Pancreas (tissue), 10 donors: ENCODE measurements around the gene GPR155. TPM values are rescaled to one million over a fixed set of nuclear protein-coding genes. Genes with fewer than 3 reads are reported as not detected.

ENCODE experiments used
- ATAC-seq, 4 donors: fragments of 200-7000 bp; cut with Tn5 transposase; one replicate each; pipeline versions ENCODE4 v1.8.0 to v1.9.1; 2020; ENCODE audit warnings: mild to moderate bottlenecking in 4 of 4, moderate library complexity in 4 of 4
- DNase-seq, 6 donors: peaks; one replicate each; pipeline ENCODE4 v3.0.0-alpha.2; 2020
- FAIRE-seq: peaks from 2 replicates; lab custom pipeline; 2012; peaks lifted over from hg19 to GRCh38; lab: Jason Lieb, UNC
- H3K27ac ChIP-seq, 4 donors: fragments of 200-600 bp; sonication (generic); 1 replicate in 3 of 4; 2 replicates in 1 of 4; pipeline versions ENCODE4 v1.5.0 to v1.8.0; 2020
- H3K27me3 ChIP-seq, 4 donors: fragments of 200-600 bp; one replicate each; pipeline ENCODE4 v1.8.0; 2021
- H3K36me3 ChIP-seq, 3 donors: fragments of 200-600 bp; sonication (generic) in 1 of 3; one replicate each; pipeline versions ENCODE4 v1.5.0 to v1.8.0; 2020 to 2021
- H3K4me1 ChIP-seq, 3 donors: fragments of 200-600 bp; one replicate each; pipeline ENCODE4 v1.8.0; 2021
- H3K4me3 ChIP-seq, 4 donors: fragments of 200-600 bp; sonication (generic) in 2 of 4; one replicate each; pipeline versions ENCODE4 v1.5.0 to v1.8.0; 2020 to 2021
- H3K9me3 ChIP-seq, 4 donors: fragments of 200-600 bp; one replicate each; pipeline ENCODE4 v1.8.0; 2021
- CTCF ChIP-seq, 4 donors: fragments of 200-600 bp; sonication (generic) in 3 of 4; IDR thresholded peaks; one replicate each; pipeline versions ENCODE4 v1.5.0 to v1.8.0; 2021; ENCODE audit warnings: antibody characterized with exemption in 4 of 4
- WGBS, 2 donors: extraction: QIAGEN DNeasy Blood & Tissue Kit; methylation state at CpG; one replicate each; pipeline ENCODE4 v1.1.7; 2013; 5-methylcytosine and 5-hydroxymethylcytosine counted together
- intact Hi-C, 3 donors: fragments of 100-400 bp; cut with DNase I; formaldehyde crosslinking; loops; one replicate each; pipeline versions ENCODE4 v1.11.1 to v1.14.2; 2022
- polyA plus RNA-seq, 2 donors: library from polyadenylated mRNA; stranded (reverse); fragments of 200-250 nt; gene quantifications; one replicate each; pipeline ENCODE4 v1.2.3, GENCODE V29; 2013
- total RNA-seq, 6 donors: library from RNA; stranded (reverse); fragmentation: NEBNext Ultra II Directional in 4 of 6; extraction: Animal tissue kit (Norgen Biotek cat#: 25700) in 4 of 6; gene quantifications; one replicate each; pipeline versions ENCODE4 v1.2.1 to v1.2.4, GENCODE V29; 2021 to 2023
- donor health status: healthy with polysubstance abuse.
- donor health status: DM: no; HTN: no; CAD: no; lungs with moderate emphysema.
- donor health status: DM: no; HTN: no; CAD: no.
- donor health status: control.
- donor health status: control.
- donor health status: Bipolar disorder and iron deficiency.
- donor health status: DM: yes; HTN: yes; CAD: no.
- donor health status: DM: no; HTN: no; CAD: no.
- donor health status: DM: no; HTN: no; CAD: no.
- donor health status: DM: yes; HTN: yes; CAD: no.

The GPR155 gene
- total and polyA plus RNA-seq, 8 donors, result 2.4 to 11.5 (median 7.8) TPM

GRCh38 chr2:174442546-174443510 lies 44.0 kb downstream of the GPR155 start:
- DNase-seq (no peak), FAIRE-seq (no peak), ATAC-seq (peak in 1 of 4 donors; percentile 25)
- no peak for TF ChIP-seq CTCF (IDR thresholded peaks at IDR 0.05)
- Histone ChIP-seq H3K9me3 (no peaks in the 10 kb centered on the region), H3K4me3 (no peak overlapping the region), H3K27me3 (no peaks in the 10 kb centered on the region), H3K27ac (no peak overlapping the region), H3K4me1 (no peaks in the 10 kb centered on the region), H3K36me3 (peaks cover 0 to 11% (median 0%) of the 10 kb centered on the region in 3 donors)
- 82 to 89% methylated on average over 3 of the region's 3 CpGs for WGBS, 2 donors
- intact Hi-C loops, result no loop called here

DNA sequence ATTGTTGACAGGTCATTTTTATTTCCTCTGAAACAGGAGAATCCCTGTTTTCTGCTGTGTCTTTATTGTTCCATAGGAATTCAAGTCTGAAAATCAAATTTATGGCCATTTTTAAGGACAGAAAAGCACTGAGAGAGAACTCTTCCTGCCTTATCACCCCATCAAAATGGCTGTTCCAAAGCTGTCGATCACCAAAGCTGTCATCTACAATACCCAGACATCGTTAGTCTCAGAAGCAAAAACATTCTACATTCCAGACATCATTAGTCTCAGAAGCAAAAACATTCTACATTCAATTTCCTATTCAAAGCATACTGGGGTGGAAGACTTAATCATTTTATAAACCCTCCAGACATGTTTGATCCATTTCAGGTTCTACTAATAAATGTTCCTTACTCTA lies 46.9 kb downstream of the GPR155 start:
- FAIRE-seq, result no peak
- 89% methylated on average over 2 of the region's 2 CpGs for WGBS, 2 donors

DNA sequence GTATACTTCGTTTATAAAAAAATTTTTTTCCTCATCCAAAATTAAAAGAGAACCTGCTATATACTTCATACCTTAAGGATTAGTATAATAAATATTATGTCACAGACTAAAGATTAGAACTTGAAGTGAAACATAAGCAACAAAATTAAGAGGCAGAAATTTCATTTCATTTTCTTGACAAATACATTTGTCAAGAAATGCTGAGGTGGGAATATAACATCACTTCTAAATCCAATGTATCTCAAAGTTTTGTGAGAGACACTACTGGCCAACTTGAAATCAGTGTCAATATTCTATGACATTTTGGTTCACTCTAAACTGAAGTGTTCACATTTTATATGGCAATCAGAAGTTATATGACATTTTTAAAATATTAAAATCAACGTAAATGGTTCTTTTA lies 47.5 kb downstream of the GPR155 start:
- ATAC-seq (no peak), DNase-seq (no peak), FAIRE-seq (no peak)
- no peak overlapping the region for H3K27ac ChIP-seq
- intact Hi-C loops, result no loop called here
- H3K9me3 ChIP-seq, result no peaks in the 10 kb centered on the region
- H3K36me3 ChIP-seq, result peaks cover 0 to 20% (median 0%) of the 10 kb centered on the region in 3 donors
- no peaks in the 10 kb centered on the region for H3K27me3 ChIP-seq
- no peak overlapping the region for H3K4me3 ChIP-seq
- whole genome bisulfite sequencing, 2 donors, result 81 to 84% methylated on average over 2 of the region's 2 CpGs
- H3K4me1 ChIP-seq, result no peaks in the 10 kb centered on the region
- TF ChIP-seq CTCF (IDR thresholded peaks at IDR 0.05), result no peak

More for the DNA sequence above, 46.9 kb downstream of the GPR155 start:
- DNase-seq (no peak), ATAC-seq (no peak)
- Histone ChIP-seq H3K27me3 (no peaks in the 10 kb centered on the region), H3K4me1 (no peaks in the 10 kb centered on the region), H3K9me3 (no peaks in the 10 kb centered on the region), H3K36me3 (peaks cover 0 to 20% (median 0%) of the 10 kb centered on the region in 3 donors), H3K27ac (no peak overlapping the region), H3K4me3 (no peak overlapping the region)
- intact Hi-C loops, result no loop called here
- no peak for TF ChIP-seq CTCF (IDR thresholded peaks at IDR 0.05)

DNA sequence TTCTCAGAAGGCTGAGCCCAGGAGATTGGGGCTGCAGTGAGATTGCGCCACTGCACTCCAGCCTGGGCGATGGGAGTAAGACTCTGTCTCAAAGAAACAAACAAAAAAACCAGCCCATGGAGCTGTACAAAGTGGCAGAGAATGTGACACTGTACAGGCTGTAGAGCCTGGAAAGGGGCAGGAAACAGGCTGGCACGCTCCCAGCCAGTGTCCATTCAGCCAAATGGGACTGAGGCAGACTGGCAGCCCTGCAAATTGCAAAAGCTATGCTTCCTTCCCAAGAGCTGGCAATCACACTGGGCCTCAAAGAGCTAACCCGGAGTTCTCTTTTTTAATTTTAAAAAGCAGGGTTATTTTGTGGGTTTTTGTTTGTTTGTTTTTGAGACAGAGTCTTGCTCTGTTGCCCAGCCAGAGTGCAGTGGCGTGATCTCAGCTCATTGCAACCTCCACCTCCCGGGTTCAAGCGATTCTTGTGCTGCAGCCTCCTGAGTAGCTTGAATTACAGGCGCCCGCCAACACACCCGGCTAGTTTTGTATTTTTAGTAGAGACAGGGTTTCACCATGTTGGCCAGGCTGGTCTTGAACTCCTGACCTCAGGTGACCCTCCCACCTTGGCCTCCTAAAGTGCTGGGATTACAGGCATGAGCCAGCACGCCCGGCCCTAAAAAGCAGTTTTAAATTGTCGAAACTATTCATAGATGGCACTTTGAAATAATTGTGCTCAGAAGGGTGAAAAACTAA lies 48.5 kb downstream of the GPR155 start:
- no peaks in the 10 kb centered on the region for H3K27me3 ChIP-seq
- H3K36me3 ChIP-seq, result peaks cover 0 to 20% (median 0%) of the 10 kb centered on the region in 3 donors
- no peaks in the 10 kb centered on the region for H3K4me1 ChIP-seq
- no peak overlapping the region for H3K4me3 ChIP-seq
- H3K27ac ChIP-seq, result no peak overlapping the region
- intact Hi-C loops, result no loop called here
- 87 to 94% methylated on average over 13 of the region's 13 CpGs for WGBS, 2 donors
- no peak for FAIRE-seq
- ATAC-seq, result peak in 2 of 4 donors; percentile 28 to 71
- no peaks in the 10 kb centered on the region for H3K9me3 ChIP-seq
- no peak for DNase-seq
- no peak for TF ChIP-seq CTCF (IDR thresholded peaks at IDR 0.05)
